GM12878 (cell line): ENCODE measurements around the gene RARS1.

ENCODE experiments used
- CEBPB ChIP-seq, 2 experiments: fragments of 150-350 bp in 1 of 2; IDR thresholded peaks; 2 replicates each; pipeline ENCODE4 v1.6.1; 2012 to 2014; ENCODE audit warnings: low read depth in 2 of 2, low read length in 2 of 2, borderline replicate concordance in 1 of 2, inconsistent platforms in 1 of 2
- CREB1 ChIP-seq: IDR thresholded peaks from 2 replicates; pipeline ENCODE4 v1.6.1; 2012; ENCODE audit warnings: low read depth, mild to moderate bottlenecking, inconsistent platforms
- EGR1 ChIP-seq, 2 experiments: IDR thresholded peaks; 1 replicate in 1 of 2; 2 replicates in 1 of 2; pipeline ENCODE4 v1.6.1; 2011 to 2012; ENCODE audit warnings: low read depth in 2 of 2, low read length in 2 of 2, borderline replicate concordance in 1 of 2, mild to moderate bottlenecking in 1 of 2, moderate library complexity in 1 of 2
- ESRRA ChIP-seq: IDR thresholded peaks from 2 replicates; pipeline ENCODE4 v1.6.1; 2012; ENCODE audit warnings: mild to moderate bottlenecking, low read length, improper control_type of control experiment
- PAX5 ChIP-seq: IDR thresholded peaks from 2 replicates; pipeline ENCODE4 v1.6.1; 2011; ENCODE audit warnings: low read depth, low read length, borderline replicate concordance
- SREBF2 ChIP-seq: IDR thresholded peaks from 2 replicates; pipeline ENCODE4 v1.6.1; 2012; ENCODE audit warnings: mild to moderate bottlenecking, low read length
- WRNIP1 ChIP-seq: IDR thresholded peaks from 2 replicates; pipeline ENCODE4 v1.6.1; 2011; ENCODE audit warnings: low read depth, low read length, improper control_type of control experiment, borderline replicate concordance
- ZNF622 ChIP-seq: fragments of 450-650 bp; IDR thresholded peaks from 2 replicates; pipeline ENCODE4 v1.6.1; 2017; ENCODE audit warnings: mild to moderate bottlenecking, inconsistent platforms
- TF ChIP-seq, protein P1 (sequence below), 3 experiments: IDR thresholded peaks in 2 of 3; conservative IDR thresholded peaks in 1 of 3; 2 replicates each; pipeline ENCODE4 v1.5.1; 2011; ENCODE audit warnings: low read depth in 3 of 3, low read length in 3 of 3, mild to moderate bottlenecking in 3 of 3, control low read depth in 2 of 3, moderate library complexity in 2 of 3, inconsistent platforms in 1 of 3, mixed read lengths in 1 of 3; ENCODE audit not compliant: control insufficient read depth in 2 of 3, insufficient read depth in 1 of 3; ENCODE audit errors: extremely low read depth in 1 of 3
- TF ChIP-seq, protein P2 (sequence below): IDR thresholded peaks from 2 replicates; pipeline ENCODE4 v1.6.1; 2011; ENCODE audit warnings: mild to moderate bottlenecking, low read depth, low read length, moderate library complexity; ENCODE audit not compliant: insufficient replicate concordance
- TF ChIP-seq, protein P3 (sequence below): IDR thresholded peaks from 2 replicates; pipeline ENCODE4 v1.6.1; 2012; ENCODE audit warnings: low read depth, low read length, improper control_type of control experiment

DNA sequence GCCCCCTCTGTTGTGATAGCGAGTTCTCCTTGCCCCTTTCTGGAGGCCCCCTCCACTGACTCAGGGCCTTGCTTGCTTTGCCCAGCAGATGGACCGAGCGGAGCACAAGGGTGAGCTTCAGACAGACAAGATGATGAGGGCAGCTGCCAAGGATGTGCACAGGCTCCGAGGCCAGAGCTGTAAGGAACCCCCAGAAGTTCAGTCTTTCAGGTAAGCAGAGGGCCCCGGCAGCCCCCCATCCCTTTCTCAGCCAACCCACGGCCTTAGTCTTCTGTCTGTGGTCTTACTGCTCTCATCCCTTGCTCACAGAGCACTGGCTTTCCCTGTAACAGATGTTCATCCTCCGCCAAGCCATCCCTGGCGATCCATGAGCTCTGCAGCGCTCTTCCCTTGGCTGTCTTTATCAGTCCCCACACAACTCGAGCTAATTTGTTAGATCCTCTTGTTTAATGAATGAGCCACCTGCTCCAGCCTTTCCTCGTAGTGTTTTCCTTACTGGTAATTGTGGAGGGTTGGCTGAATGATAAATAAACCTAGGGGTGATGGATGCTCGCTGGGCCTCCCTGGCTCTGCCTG is 18.4 kb upstream of the RARS1 start:
- TF ChIP-seq EGR1 (IDR thresholded peaks at IDR 0.05; ENCODE audit: borderline replicate concordance in 1 of 2, low read depth in 2 of 2, low read length in 2 of 2) (no peak), CEBPB (IDR thresholded peaks at IDR 0.05; ENCODE audit: borderline replicate concordance in 1 of 2, low read depth in 2 of 2, low read length in 2 of 2) (no peak), ZNF622 (no peak), WRNIP1 (no peak), CREB1 (no peak), PAX5 (no peak), SREBF2 (no peak), ESRRA (no peak)
- TF ChIP-seq, protein P1, sequence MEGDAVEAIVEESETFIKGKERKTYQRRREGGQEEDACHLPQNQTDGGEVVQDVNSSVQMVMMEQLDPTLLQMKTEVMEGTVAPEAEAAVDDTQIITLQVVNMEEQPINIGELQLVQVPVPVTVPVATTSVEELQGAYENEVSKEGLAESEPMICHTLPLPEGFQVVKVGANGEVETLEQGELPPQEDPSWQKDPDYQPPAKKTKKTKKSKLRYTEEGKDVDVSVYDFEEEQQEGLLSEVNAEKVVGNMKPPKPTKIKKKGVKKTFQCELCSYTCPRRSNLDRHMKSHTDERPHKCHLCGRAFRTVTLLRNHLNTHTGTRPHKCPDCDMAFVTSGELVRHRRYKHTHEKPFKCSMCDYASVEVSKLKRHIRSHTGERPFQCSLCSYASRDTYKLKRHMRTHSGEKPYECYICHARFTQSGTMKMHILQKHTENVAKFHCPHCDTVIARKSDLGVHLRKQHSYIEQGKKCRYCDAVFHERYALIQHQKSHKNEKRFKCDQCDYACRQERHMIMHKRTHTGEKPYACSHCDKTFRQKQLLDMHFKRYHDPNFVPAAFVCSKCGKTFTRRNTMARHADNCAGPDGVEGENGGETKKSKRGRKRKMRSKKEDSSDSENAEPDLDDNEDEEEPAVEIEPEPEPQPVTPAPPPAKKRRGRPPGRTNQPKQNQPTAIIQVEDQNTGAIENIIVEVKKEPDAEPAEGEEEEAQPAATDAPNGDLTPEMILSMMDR (IDR thresholded peaks at IDR 0.05 in 2 of 3, conservative IDR thresholded peaks at IDR 0.05 in 1 of 3; ENCODE audit: control insufficient read depth in 2 of 3, extremely low read depth in 1 of 3, insufficient read depth in 1 of 3, low read depth in 3 of 3, low read length in 3 of 3): no peak
- TF ChIP-seq, protein P2, sequence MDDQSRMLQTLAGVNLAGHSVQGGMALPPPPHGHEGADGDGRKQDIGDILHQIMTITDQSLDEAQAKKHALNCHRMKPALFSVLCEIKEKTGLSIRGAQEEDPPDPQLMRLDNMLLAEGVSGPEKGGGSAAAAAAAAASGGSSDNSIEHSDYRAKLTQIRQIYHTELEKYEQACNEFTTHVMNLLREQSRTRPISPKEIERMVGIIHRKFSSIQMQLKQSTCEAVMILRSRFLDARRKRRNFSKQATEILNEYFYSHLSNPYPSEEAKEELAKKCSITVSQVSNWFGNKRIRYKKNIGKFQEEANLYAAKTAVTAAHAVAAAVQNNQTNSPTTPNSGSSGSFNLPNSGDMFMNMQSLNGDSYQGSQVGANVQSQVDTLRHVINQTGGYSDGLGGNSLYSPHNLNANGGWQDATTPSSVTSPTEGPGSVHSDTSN: no peak
- TF ChIP-seq, protein P3, sequence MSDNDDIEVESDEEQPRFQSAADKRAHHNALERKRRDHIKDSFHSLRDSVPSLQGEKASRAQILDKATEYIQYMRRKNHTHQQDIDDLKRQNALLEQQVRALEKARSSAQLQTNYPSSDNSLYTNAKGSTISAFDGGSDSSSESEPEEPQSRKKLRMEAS: no peak
